Heart left ventricle (tissue), 13 donors: Measurements from ENCODE around the gene NT5DC4.

Experiments
- POLR2A ChIP-seq, 2 donors: fragments of 450-650 bp; IDR thresholded peaks; one replicate each; pipeline ENCODE4 v1.6.1; 2017; ENCODE audit warnings: antibody characterized with exemption in 2 of 2, mild to moderate bottlenecking in 2 of 2, moderate library complexity in 2 of 2
- TF ChIP-seq, protein P1 (sequence below), 12 donors: fragments of 200-600 bp; sonication (generic) in 4 of 12; IDR thresholded peaks; one replicate each; pipeline versions ENCODE4 v1.5.0 to v1.8.0; 2018 to 2022; ENCODE audit warnings: antibody characterized with exemption in 12 of 12, mild to moderate bottlenecking in 5 of 12
- donor health status: ischemic (EF 13 %, LVEDD 7.1; RV severe dilation, severe dysfunction).
- donor health status: DM: no; HTN: yes; CAD: no.
- donor health status: DM: no; HTN: no; CAD: no.
- donor health status: ischemic (EF 25% LVEDD 6.9; RV normal size, moderate dysfunction).
- donor health status: ischemic (EF 25% LVEDD 5.7; RV mildly dilated, moderate dysfunction).
- donor health status: ischemic (EF 35%, LVEDD 5.7; RV mildly dilated, moderate dysfunction).
- donor health status: nonischemic (EF 11% LVEDD 7.7; RV severe dilation, severe dysfunction).
- donor health status: DM: yes; HTN: yes; CAD: no.
- donor health status: PGD.
- donor health status: ischemic (EF 29% LVEDD 5.4; RV normal size, mild dysfunction).
- donor health status: nonischemic (EF 23%, LVEDD 6.1; RV moderate dilation, normal function).

DNA sequence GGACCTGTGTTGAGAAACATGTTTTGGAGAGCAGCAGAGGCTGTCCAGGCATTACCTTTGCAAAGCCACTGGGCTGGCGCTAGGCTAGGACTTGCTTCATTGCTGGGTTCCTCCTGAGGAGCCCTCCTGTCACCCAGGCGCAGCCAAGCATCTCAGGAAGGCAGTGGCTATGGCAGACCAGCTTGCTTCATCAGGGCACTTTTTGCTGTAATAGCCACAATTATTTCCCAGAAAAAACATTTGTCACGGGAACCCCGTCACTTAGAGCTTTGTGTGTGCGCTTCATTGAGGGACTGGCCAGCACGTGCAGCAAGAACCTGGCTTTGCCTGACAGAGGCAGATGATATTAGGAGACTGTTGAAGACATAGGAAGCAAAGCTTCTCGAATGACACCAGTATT is 38.7 kb upstream of the NT5DC4 start:
- TF ChIP-seq, protein P1, sequence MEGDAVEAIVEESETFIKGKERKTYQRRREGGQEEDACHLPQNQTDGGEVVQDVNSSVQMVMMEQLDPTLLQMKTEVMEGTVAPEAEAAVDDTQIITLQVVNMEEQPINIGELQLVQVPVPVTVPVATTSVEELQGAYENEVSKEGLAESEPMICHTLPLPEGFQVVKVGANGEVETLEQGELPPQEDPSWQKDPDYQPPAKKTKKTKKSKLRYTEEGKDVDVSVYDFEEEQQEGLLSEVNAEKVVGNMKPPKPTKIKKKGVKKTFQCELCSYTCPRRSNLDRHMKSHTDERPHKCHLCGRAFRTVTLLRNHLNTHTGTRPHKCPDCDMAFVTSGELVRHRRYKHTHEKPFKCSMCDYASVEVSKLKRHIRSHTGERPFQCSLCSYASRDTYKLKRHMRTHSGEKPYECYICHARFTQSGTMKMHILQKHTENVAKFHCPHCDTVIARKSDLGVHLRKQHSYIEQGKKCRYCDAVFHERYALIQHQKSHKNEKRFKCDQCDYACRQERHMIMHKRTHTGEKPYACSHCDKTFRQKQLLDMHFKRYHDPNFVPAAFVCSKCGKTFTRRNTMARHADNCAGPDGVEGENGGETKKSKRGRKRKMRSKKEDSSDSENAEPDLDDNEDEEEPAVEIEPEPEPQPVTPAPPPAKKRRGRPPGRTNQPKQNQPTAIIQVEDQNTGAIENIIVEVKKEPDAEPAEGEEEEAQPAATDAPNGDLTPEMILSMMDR (IDR thresholded peaks at IDR 0.05) = no peak
- no peak for TF ChIP-seq POLR2A (IDR thresholded peaks at IDR 0.05)
